Activated T-helper 17 cell treated with anti-CD3 and anti-CD28 coated beads, Interleukin-2, amount 50 U/mL, for 72 hours (primary cell): ENCODE measurements around the gene MED28. TPM values are rescaled to one million over a fixed set of nuclear protein-coding genes. Genes with fewer than 3 reads are reported as not detected.
A peak's percentile ranks its signal among the peaks of the same experiment; 100 is the strongest.
"Not testable (repeated sequence)": the region's sequence is repeated elsewhere in the genome, so short reads cannot be mapped to it uniquely, and the experiment has no call there.

Experiments used
- ATAC-seq: fragments of 150-1000 bp; cut with Tn5 transposase; replicated peaks from 2 replicates; pipeline ENCODE4 v1.10.0; 2021; ENCODE audit warnings: mild to moderate bottlenecking, moderate library complexity
- H3K27ac Mint-ChIP-seq: one replicate; pipeline ENCODE4 v1.8.0; 2022; ENCODE audit warnings: mixed read lengths
- H3K27me3 Mint-ChIP-seq: one replicate; pipeline ENCODE4 v1.8.0; 2022; ENCODE audit warnings: mixed read lengths
- H3K36me3 Mint-ChIP-seq: one replicate; pipeline ENCODE4 v1.8.0; 2022; ENCODE audit warnings: low read depth, mild to moderate bottlenecking, mixed read lengths
- H3K4me1 Mint-ChIP-seq: one replicate; pipeline ENCODE4 v1.8.0; 2022; ENCODE audit warnings: mixed read lengths
- H3K4me3 Mint-ChIP-seq: one replicate; pipeline ENCODE4 v1.8.0; 2022; ENCODE audit warnings: mild to moderate bottlenecking, mixed read lengths
- H3K9me3 Mint-ChIP-seq: one replicate; pipeline ENCODE4 v1.8.0; 2022; ENCODE audit warnings: mixed read lengths
- total RNA-seq, 2 donors: library from RNA; stranded (reverse); gene quantifications; one replicate each; pipeline ENCODE4 v1.2.3, GENCODE V29; 2022

Gene MED28
- 10 to 100 TPM; 50.0 to 50.9 TPM for total RNA-seq

- Mint-ChIP-seq H3K27ac (peak within 1 kb of the TSS; percentile 95), H3K9me3 (no peaks in the 10 kb centered on the region), H3K4me3 (peak within 1 kb of the TSS; percentile 87), H3K4me1 (peaks cover 21% of the 10 kb centered on the region), H3K36me3 (peaks cover 49% of the 10 kb centered on the region), H3K27me3 (no peaks in the 10 kb centered on the region)
- ATAC-seq: peak; percentile 93
These were observed at the start of gene MED28 for GRCh38 chr4:17614416-17615299. Gene MED28 (plus strand): TSS chr4:17614641. CDS start chr4:17614655, 14 bp downstream.

- no peaks in the 10 kb centered on the region for H3K9me3 Mint-ChIP-seq
- H3K27ac Mint-ChIP-seq: no peak overlapping the region
- H3K4me1 Mint-ChIP-seq: no peaks in the 10 kb centered on the region
- no peak overlapping the region for H3K4me3 Mint-ChIP-seq
- H3K36me3 Mint-ChIP-seq: no peaks in the 10 kb centered on the region
- H3K27me3 Mint-ChIP-seq: peaks cover 8% of the 10 kb centered on the region
- no peak for ATAC-seq
These were observed 48.6 kb upstream of the MED28 start for GRCh38 chr4:17565846-17566245.

GRCh38 chr4:17567271-17567670 lies 47.2 kb upstream of the MED28 start:
- Mint-ChIP-seq H3K36me3 (no peaks in the 10 kb centered on the region), H3K4me3 (no peak overlapping the region), H3K27me3 (peaks cover 8% of the 10 kb centered on the region), H3K4me1 (no peaks in the 10 kb centered on the region), H3K9me3 (no peaks in the 10 kb centered on the region), H3K27ac (no peak overlapping the region)
- ATAC-seq: no peak

GRCh38 chr4:17574206-17574605 lies 40.2 kb upstream of the MED28 start:
- Mint-ChIP-seq H3K9me3 (no peaks in the 10 kb centered on the region), H3K27ac (no peak overlapping the region), H3K4me3 (no peak overlapping the region), H3K27me3 (no peaks in the 10 kb centered on the region), H3K36me3 (peaks cover 22% of the 10 kb centered on the region), H3K4me1 (peaks cover 10% of the 10 kb centered on the region)
- ATAC-seq: no peak

GRCh38 chr4:17575177-17575576 lies 39.3 kb upstream of the MED28 start:
- H3K9me3 Mint-ChIP-seq, H3K4me3 Mint-ChIP-seq, H3K27me3 Mint-ChIP-seq, ATAC-seq, H3K27ac Mint-ChIP-seq, H3K4me1 Mint-ChIP-seq: not testable (repeated sequence)
- H3K36me3 Mint-ChIP-seq: peaks cover 31% of the 10 kb centered on the region

GRCh38 chr4:17576932-17577664 lies 37.3 kb upstream of the MED28 start, which contains the start of gene LAP3:
Gene LAP3 (plus strand): TSS chr4:17577198. CDS start chr4:17577466, 268 bp downstream.
- peak; percentile 89 for ATAC-seq
- H3K27ac Mint-ChIP-seq: peak within 1 kb of the TSS; percentile 93
- H3K9me3 Mint-ChIP-seq: no peaks in the 10 kb centered on the region
- H3K27me3 Mint-ChIP-seq: no peaks in the 10 kb centered on the region
- H3K4me1 Mint-ChIP-seq: peaks cover 10% of the 10 kb centered on the region
- peaks cover 51% of the 10 kb centered on the region for H3K36me3 Mint-ChIP-seq
- H3K4me3 Mint-ChIP-seq: peak within 1 kb of the TSS; percentile 94

GRCh38 chr4:17577665-17578481 lies 36.6 kb upstream of the MED28 start:
- Mint-ChIP-seq H3K36me3 (peaks cover 58% of the 10 kb centered on the region), H3K4me1 (peaks cover 10% of the 10 kb centered on the region)

GRCh38 chr4:17578482-17578891 lies 36.0 kb upstream of the MED28 start:
- Mint-ChIP-seq H3K4me1 (peaks cover 10% of the 10 kb centered on the region), H3K36me3 (peaks cover 64% of the 10 kb centered on the region), H3K9me3 (no peaks in the 10 kb centered on the region), H3K4me3 (peak overlapping the region; percentile 94), H3K27ac (peak overlapping the region; percentile 93), H3K27me3 (no peaks in the 10 kb centered on the region)
- ATAC-seq: peak; percentile 20

More at GRCh38 chr4:17577665-17578481, 36.6 kb upstream of the MED28 start:
- H3K9me3 Mint-ChIP-seq: no peaks in the 10 kb centered on the region
- peak overlapping the region; percentile 93 for H3K27ac Mint-ChIP-seq
- peak overlapping the region; percentile 94 for H3K4me3 Mint-ChIP-seq
- H3K27me3 Mint-ChIP-seq: no peaks in the 10 kb centered on the region
- peak; percentile 11 for ATAC-seq

- H3K4me1 Mint-ChIP-seq: peaks cover 10% of the 10 kb centered on the region
- no peak overlapping the region for H3K4me3 Mint-ChIP-seq
- H3K36me3 Mint-ChIP-seq: peaks cover 89% of the 10 kb centered on the region
- H3K9me3 Mint-ChIP-seq: no peaks in the 10 kb centered on the region
- ATAC-seq: no peak
- H3K27me3 Mint-ChIP-seq: no peaks in the 10 kb centered on the region
- peak overlapping the region; percentile 59 for H3K27ac Mint-ChIP-seq
These were observed 33.5 kb upstream of the MED28 start for GRCh38 chr4:17580969-17581368.

- peaks cover 98% of the 10 kb centered on the region for H3K36me3 Mint-ChIP-seq
- no peaks in the 10 kb centered on the region for H3K27me3 Mint-ChIP-seq
- H3K4me1 Mint-ChIP-seq: peaks cover 9% of the 10 kb centered on the region
- no peak overlapping the region for H3K4me3 Mint-ChIP-seq
- H3K9me3 Mint-ChIP-seq: no peaks in the 10 kb centered on the region
- ATAC-seq: no peak
- H3K27ac Mint-ChIP-seq: no peak overlapping the region
These were observed 31.2 kb upstream of the MED28 start for GRCh38 chr4:17583276-17583675.

- H3K27me3 Mint-ChIP-seq: no peaks in the 10 kb centered on the region
- H3K4me1 Mint-ChIP-seq: peaks cover 3% of the 10 kb centered on the region
- H3K9me3 Mint-ChIP-seq: no peaks in the 10 kb centered on the region
- ATAC-seq: no peak
- H3K27ac Mint-ChIP-seq: no peak overlapping the region
- H3K4me3 Mint-ChIP-seq: no peak overlapping the region
- H3K36me3 Mint-ChIP-seq: peaks cover 100% of the 10 kb centered on the region
These were observed 30.5 kb upstream of the MED28 start for GRCh38 chr4:17583941-17584340.

GRCh38 chr4:17584521-17585213 lies 29.8 kb upstream of the MED28 start:
- no peak overlapping the region for H3K27ac Mint-ChIP-seq
- no peak overlapping the region for H3K4me3 Mint-ChIP-seq
- peaks cover 100% of the 10 kb centered on the region for H3K36me3 Mint-ChIP-seq

GRCh38 chr4:17587094-17587822 lies 27.2 kb upstream of the MED28 start:
- Mint-ChIP-seq H3K27ac (no peak overlapping the region), H3K9me3 (no peaks in the 10 kb centered on the region), H3K4me3 (no peak overlapping the region), H3K27me3 (no peaks in the 10 kb centered on the region), H3K36me3 (peaks cover 100% of the 10 kb centered on the region), H3K4me1 (no peaks in the 10 kb centered on the region)
- ATAC-seq: no peak

More at GRCh38 chr4:17584521-17585213, 29.8 kb upstream of the MED28 start:
- Mint-ChIP-seq H3K4me1 (no peaks in the 10 kb centered on the region), H3K9me3 (no peaks in the 10 kb centered on the region), H3K27me3 (no peaks in the 10 kb centered on the region)
- no peak for ATAC-seq
